ENCODE data around the gene TMEM185B.
"Not testable (repeated sequence)": the region's sequence is repeated elsewhere in the genome, so short reads cannot be mapped to it uniquely, and the experiment has no call there.

TMEM185B gene

GRCh38 chr2:120251078-120251477 lies 27.9 kb upstream of the TMEM185B start:
- FAIRE-seq, result no peak

- FAIRE-seq, result no peak
Observed at GRCh38 chr2:120250640-120251039, 27.4 kb upstream of the TMEM185B start.

- FAIRE-seq, result no peak
Observed at GRCh38 chr2:120247851-120248250, 24.7 kb upstream of the TMEM185B start.

- FAIRE-seq, result no peak
Observed at GRCh38 chr2:120246546-120247300, 23.5 kb upstream of the TMEM185B start.

GRCh38 chr2:120245520-120246332 lies 22.5 kb upstream of the TMEM185B start:
- FAIRE-seq, result no peak

GRCh38 chr2:120244656-120245519 lies 21.7 kb upstream of the TMEM185B start:
- no peak for FAIRE-seq

- no peak for FAIRE-seq
Observed at GRCh38 chr2:120243875-120244553, 20.8 kb upstream of the TMEM185B start.

GRCh38 chr2:120243211-120243610 lies 20.0 kb upstream of the TMEM185B start:
- FAIRE-seq, result no peak

- no peak for FAIRE-seq
Observed at GRCh38 chr2:120241684-120242083, 18.5 kb upstream of the TMEM185B start.

GRCh38 chr2:120240901-120241429 lies 17.8 kb upstream of the TMEM185B start:
- no peak for FAIRE-seq

- no peak for FAIRE-seq
Observed at GRCh38 chr2:120239488-120240287, 16.5 kb upstream of the TMEM185B start.

- no peak for FAIRE-seq
Observed at GRCh38 chr2:120238728-120239487, 15.7 kb upstream of the TMEM185B start.

- no peak for FAIRE-seq
Observed at GRCh38 chr2:120237491-120237902, 14.3 kb upstream of the TMEM185B start.

- FAIRE-seq, result no peak
Observed at GRCh38 chr2:120236791-120237190, 13.6 kb upstream of the TMEM185B start.

GRCh38 chr2:120236316-120236715 lies 13.1 kb upstream of the TMEM185B start:
- FAIRE-seq, result no peak

- FAIRE-seq, result no peak
Observed at GRCh38 chr2:120235681-120236080, 12.5 kb upstream of the TMEM185B start.

GRCh38 chr2:120235158-120235557 lies 12.0 kb upstream of the TMEM185B start:
- not testable (repeated sequence) for FAIRE-seq

- FAIRE-seq, result no peak
Observed at GRCh38 chr2:120233292-120233691, 10.1 kb upstream of the TMEM185B start.

- FAIRE-seq, result no peak
Observed at GRCh38 chr2:120231974-120232635, 8.9 kb upstream of the TMEM185B start.

GRCh38 chr2:120231564-120231973 lies 8.4 kb upstream of the TMEM185B start:
- no peak for FAIRE-seq
